PC-3 (cell line): ENCODE data around the gene ARMC5.

Experiments used
- CTCF ChIP-seq: fragments of 300-600 bp; sonication (generic); conservative IDR thresholded peaks from 2 replicates; pipeline ENCODE4 v1.5.1; 2017; ENCODE audit warnings: antibody characterized with exemption, low read depth, mild to moderate bottlenecking, low read length
- EZH2 ChIP-seq: fragments of 300-600 bp; sonication (generic); IDR thresholded peaks from one replicate; pipeline ENCODE4 v1.6.1; 2017; ENCODE audit warnings: antibody characterized with exemption, mild to moderate bottlenecking, low read length; ENCODE audit not compliant: unreplicated experiment

GRCh38 chr16:31467858-31468257 is 8.6 kb downstream of the ARMC5 start:
- no peak for TF ChIP-seq CTCF
- no peak for TF ChIP-seq EZH2
